Measurements from ENCODE around the gene ANKRD40.

ANKRD40 gene

GRCh38 chr17:50667259-50668024 lies 40.3 kb downstream of the ANKRD40 start:
- DNase-seq, result no peak

GRCh38 chr17:50666316-50666715 lies 41.4 kb downstream of the ANKRD40 start:
- no peak for DNase-seq

- no peak for DNase-seq
Measured at GRCh38 chr17:50665838-50666237, 41.9 kb downstream of the ANKRD40 start.

- DNase-seq, result no peak
Measured at GRCh38 chr17:50664788-50665458, 42.8 kb downstream of the ANKRD40 start.

- DNase-seq, result no peak
Measured at GRCh38 chr17:50663812-50664374, 43.8 kb downstream of the ANKRD40 start.

- no peak for DNase-seq
Measured at GRCh38 chr17:50662632-50663225, 45.0 kb downstream of the ANKRD40 start.

GRCh38 chr17:50661795-50662391 lies 45.8 kb downstream of the ANKRD40 start:
- peak; percentile 52 to 53 for DNase-seq

GRCh38 chr17:50661348-50661747 lies 46.4 kb downstream of the ANKRD40 start:
- DNase-seq, result no peak

GRCh38 chr17:50660887-50661345 lies 46.8 kb downstream of the ANKRD40 start:
- DNase-seq, result no peak

- DNase-seq, result no peak
Measured at GRCh38 chr17:50660042-50660886, 47.5 kb downstream of the ANKRD40 start.

GRCh38 chr17:50659179-50659578 lies 48.5 kb downstream of the ANKRD40 start:
- no peak for DNase-seq

GRCh38 chr17:50658616-50659015 lies 49.1 kb downstream of the ANKRD40 start:
- DNase-seq, result no peak

- DNase-seq, result no peak
Measured at GRCh38 chr17:50657627-50658026, 50.1 kb downstream of the ANKRD40 start.

- no peak for DNase-seq
Measured at GRCh38 chr17:50657054-50657453, 50.7 kb downstream of the ANKRD40 start.

GRCh38 chr17:50656509-50656908 lies 51.2 kb downstream of the ANKRD40 start:
- DNase-seq, result no peak

- DNase-seq, result no peak
Measured at GRCh38 chr17:50653738-50654137, 54.0 kb downstream of the ANKRD40 start.

- no peak for DNase-seq
Measured at GRCh38 chr17:50651661-50652060, 56.1 kb downstream of the ANKRD40 start.

- no peak for DNase-seq
Measured at GRCh38 chr17:50649042-50649908, 58.4 kb downstream of the ANKRD40 start.

- no peak for DNase-seq
Measured at GRCh38 chr17:50647187-50647586, 60.5 kb downstream of the ANKRD40 start.

- DNase-seq, result no peak
Measured at GRCh38 chr17:50645748-50646682, 61.7 kb downstream of the ANKRD40 start.

Measured in activated T-cell treated with anti-CD3 and anti-CD28 coated beads, Interleukin-2, amount 50 U/mL, for 48 hours (primary cell).